Measurements from ENCODE around the gene GRIPAP1. TPM values are rescaled to one million over a fixed set of nuclear protein-coding genes. Genes with fewer than 3 reads are reported as not detected.

GRIPAP1 gene, protein sequence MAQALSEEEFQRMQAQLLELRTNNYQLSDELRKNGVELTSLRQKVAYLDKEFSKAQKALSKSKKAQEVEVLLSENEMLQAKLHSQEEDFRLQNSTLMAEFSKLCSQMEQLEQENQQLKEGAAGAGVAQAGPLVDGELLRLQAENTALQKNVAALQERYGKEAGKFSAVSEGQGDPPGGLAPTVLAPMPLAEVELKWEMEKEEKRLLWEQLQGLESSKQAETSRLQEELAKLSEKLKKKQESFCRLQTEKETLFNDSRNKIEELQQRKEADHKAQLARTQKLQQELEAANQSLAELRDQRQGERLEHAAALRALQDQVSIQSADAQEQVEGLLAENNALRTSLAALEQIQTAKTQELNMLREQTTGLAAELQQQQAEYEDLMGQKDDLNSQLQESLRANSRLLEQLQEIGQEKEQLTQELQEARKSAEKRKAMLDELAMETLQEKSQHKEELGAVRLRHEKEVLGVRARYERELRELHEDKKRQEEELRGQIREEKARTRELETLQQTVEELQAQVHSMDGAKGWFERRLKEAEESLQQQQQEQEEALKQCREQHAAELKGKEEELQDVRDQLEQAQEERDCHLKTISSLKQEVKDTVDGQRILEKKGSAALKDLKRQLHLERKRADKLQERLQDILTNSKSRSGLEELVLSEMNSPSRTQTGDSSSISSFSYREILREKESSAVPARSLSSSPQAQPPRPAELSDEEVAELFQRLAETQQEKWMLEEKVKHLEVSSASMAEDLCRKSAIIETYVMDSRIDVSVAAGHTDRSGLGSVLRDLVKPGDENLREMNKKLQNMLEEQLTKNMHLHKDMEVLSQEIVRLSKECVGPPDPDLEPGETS
- 25.8 TPM for polyA plus RNA-seq (2013, experiment 1 of 2; ENCODE audit: insufficient read length)
- 23.8 TPM for polyA plus RNA-seq (2013, experiment 2 of 2; ENCODE audit: insufficient read length)

DNA sequence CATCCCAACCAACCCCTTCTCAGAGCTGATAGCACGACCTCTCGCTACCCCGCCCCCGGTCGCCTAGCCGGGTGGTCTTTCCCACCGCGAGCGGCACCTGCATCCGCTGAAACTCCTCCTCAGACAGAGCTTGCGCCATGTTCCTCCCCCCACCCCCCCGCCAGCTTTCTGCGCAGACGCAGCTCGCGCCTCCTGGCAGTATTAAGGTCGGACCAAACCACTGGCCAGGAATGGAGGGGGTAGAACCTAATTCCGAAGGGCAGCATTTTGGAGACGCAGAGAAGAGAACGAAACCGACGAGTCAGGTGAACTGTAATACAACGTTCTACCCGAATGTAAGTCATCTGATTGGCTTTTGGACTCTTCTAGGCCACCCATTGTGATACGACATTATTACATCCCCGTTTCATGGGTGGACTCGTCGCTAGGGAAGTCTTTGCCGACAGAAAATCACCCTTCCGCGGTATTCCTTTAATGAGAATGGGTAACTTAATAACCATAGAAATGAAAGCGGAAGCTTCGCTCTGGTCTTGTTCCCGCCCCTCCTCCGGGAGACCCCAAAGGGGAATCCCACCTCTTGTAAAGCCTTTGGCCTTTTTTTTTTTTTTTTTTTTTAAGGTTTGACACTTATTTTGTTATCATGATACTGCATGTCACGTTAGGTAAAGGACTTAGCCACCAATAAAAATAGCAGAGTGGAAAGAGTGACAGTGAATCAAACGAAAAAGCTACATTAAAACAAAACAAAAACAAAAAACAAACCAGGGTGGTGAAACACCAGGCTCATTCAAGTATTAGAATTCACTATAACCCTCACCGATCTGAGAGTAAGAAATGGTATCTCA lies at the start of gene GRIPAP1:
TSS of gene GRIPAP1 (minus strand) at position 174 of the 845 bp plus-strand sequence. CDS start at position 139, 35 bp downstream.
- DNase-seq: peak; percentile 85

DNA sequence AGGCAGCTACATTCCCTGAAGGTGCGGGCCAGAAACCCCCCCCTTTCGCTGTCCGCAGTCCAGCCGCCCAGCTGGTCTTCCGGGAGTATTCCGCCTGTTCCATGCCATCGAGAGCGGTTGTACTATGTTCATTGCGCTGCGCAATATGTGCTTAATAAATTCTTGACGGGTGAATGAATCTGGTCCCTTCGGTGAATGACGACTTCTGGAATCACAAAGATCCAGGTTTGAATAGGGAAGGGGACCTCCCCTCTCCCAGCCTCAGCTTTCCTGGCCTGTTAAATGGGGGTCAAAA lies 41.9 kb upstream of the GRIPAP1 start:
- DNase-seq: no peak

DNA sequence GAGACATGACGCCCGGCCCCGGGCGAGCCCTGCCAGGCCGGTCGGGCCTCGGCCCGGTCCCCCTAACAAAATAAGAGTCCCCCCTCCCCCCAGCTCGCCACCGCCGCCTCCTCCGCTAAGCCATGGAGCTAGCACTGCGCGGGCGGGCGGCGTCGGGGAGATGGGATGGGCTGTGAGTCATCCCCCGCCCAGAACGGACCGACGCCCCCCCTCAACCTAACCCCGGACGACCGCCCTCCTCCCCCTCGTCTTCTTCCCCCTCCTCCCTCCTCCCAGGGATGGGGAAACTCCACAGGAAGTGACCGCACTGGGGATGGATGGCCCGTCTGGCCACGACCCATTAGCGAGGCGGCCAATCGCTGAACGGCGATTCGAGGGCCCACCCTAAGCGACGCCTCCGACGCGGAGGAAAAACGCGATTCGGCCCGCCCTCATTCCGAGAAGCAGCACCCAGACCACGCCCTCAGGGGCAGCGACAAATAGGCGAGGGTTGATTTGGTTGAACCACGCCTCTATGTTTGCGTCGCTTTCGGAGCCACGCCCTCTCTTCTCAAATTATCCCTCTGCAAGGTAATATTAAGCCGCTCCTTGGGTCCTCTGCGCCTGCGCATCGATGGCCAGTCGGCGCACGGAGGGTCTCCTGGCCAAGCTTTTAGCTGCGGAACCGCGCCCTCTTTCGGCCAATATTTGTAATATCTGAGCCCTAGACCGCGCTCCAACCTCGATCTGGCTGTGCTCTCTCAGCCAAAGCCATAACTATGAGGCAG lies 41.3 kb upstream of the GRIPAP1 start, which contains the start of gene TFE3:
TSS of gene TFE3 (minus strand) at position 138 of the 767 bp plus-strand sequence. CDS start at position 7, 131 bp downstream.
- peak; percentile 99 for DNase-seq

DNA sequence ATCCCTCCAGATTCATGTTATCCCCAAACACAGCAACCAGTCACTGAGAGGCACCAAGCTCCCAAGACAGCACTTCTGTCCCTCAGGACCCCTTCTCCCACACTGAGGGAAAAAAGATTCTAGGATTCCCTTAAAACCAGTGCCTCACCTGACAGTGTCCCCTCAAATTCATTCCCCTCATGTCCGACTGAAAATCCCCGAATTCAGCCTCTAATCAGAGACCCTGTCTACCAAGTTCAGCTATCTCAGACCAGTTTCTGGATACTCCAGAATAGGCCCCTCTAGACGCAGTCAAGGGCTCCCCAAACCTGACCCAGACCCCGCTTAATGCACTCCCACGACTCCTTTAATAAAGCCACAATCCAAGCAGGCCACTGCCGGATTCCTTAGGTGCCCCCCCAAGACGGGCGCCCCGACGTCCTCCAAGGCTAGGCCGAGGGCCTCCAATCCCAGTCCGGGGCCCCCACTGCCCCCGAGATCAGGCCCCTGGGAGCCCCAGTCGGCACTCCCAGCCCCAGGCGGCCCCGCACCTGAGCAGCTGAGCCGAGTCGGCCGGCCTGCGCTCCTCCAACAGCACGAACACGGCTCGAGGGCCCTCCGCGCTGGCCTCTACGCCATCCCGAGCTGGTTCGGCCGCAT lies 40.6 kb upstream of the GRIPAP1 start:
- DNase-seq: no peak

- DNase-seq: peak; percentile 83
Observed at GRCh38 chrX:49041744-49042580, 39.9 kb upstream of the GRIPAP1 start.

DNA sequence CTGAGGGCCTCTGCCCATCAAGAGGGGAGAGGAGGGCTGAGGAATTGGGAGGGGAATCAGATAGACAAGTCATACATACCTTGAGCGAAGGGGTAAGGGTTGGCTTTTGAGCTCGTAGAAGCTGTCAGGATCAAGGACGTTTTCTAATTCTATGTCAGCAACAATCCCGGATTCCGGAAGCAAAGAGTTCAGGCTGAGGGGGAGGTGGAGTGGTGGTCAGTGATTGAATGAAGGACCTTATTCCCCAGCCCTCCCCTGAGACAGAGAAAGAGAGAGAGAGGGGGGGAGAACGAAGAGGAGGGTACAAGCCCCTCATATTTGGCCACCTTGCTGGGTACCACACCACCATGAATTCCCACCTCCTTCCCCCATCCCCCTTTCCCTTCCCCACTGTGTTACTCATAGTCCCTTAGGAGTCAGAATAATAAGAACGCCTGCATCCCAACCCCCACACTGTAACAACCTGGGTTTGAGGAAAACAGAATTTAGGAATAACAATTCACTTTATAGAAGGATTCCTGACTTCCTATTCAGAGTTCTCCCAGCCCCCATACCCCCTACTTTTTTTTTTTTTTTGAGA lies 38.4 kb upstream of the GRIPAP1 start:
- peak; percentile 44 for DNase-seq

- peak; percentile 97 for DNase-seq
Observed at GRCh38 chrX:49039598-49040375, 37.7 kb upstream of the GRIPAP1 start.

DNA sequence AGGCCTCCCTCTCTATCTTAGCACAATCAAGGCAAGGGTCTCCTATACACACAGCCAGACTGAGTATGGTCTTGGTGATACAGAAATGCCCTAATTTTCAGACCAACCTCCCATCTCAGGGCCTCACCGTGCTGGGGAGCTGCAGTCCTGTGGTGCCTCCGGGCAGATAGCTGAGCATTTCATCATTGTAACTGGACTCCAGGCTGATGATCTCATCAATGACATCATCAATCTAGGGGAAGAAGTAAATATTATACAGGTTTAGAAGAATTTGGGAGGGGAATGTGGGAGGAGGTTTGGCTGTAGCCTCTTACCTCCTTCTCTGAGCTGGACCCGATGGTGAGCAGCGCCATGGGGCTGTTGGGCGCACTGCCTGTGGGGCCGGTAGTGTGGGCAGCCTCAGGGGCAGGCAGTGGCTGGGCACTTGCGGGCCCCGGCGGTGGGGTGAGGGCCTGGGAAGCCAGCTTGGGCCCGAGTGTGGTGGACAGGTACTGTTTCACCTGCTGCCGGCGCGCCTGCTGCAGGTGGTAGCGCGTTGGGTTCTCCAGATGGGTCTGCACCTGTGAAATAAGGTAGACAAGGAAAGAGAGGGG lies 35.9 kb upstream of the GRIPAP1 start:
- DNase-seq: peak; percentile 36

- no peak for DNase-seq
Observed at GRCh38 chrX:49030283-49030682, 28.2 kb upstream of the GRIPAP1 start.

DNA sequence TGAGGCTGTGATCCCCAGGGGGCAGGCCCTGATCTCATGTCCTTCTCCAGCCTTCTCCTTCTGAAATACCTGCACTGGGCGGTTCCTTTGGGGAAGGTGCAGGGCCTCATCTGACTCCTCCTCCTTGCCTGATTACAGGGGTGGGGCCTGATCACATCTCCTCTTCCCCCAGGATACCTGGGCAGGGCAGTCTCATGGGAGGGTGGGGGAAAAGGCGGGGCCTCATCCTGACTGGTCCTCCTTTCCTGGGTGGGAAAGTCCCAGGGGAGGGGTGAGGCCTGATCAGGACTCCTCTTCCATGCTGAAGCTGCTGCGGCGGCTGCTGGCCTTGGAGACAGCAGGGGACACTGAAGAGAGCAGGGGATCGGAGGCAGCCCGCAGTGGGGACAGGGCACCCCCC lies 27.8 kb upstream of the GRIPAP1 start:
- DNase-seq: no peak

DNA sequence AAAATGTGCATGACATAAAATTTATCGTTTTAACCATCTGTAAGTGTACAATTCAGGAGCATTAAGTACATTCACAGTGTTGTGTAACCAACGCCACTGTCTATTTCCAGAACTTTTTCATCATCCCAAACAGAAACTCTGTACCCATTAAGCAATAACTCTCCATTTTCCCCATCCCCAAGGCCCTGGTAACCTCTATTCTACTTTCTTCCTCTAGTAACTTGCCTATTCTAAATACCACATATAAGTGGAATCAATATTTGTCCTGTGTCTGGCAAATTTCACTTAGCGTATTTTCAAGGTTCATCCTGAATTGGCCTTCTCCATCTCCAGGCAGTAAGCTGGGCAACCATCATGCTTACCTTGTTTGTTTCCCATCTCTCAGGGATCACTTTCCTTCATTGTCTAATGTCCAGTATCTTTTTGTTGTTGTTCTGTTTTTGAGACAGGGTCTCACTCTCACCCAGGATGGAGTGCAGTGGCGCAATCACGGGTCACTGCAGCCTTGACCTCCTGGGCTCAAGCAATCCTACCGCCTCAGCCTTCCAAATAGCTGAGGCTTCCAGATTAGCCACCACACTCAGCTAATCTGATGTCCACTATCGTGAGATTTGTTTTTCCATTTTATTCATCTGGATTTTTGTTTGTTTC lies 17.7 kb upstream of the GRIPAP1 start:
- DNase-seq: no peak

DNA sequence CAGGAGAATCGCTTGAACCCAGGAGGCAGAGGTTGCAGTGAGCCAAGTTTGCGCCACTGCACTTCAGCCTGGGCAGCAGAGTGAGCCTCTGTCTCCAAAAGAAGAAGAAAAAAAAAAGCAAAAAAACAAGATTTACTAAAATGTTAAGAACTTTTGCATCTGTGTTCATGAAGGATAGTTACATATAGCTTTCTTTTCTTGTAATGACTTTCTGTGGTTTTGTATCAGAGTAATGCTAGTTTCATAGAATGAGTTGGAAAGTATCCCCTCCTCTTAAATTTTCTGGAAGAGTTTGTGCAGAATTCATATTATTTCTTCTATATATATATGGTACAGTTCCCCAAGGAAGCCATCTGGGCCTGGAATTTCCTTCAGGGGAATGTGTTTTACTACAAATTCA lies 17.0 kb upstream of the GRIPAP1 start:
- DNase-seq: no peak

DNA sequence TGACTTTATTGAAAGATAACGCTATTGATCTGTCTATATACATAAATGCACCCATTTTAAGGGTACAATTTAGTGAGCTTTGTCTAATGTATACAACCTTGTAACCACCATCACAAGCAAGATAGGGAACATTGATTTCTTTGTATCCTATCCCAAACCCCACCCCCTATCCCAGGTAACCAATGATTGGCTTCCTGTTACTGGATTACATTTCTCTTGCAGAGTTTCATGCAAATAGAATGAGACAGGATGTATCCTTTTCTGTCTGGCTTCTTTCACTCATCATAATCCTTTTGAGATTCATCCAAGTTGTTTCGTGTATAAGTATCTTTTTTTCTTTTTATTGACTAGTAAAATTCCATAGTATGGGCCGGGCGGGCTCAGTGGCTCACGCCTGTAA lies 1.6 kb upstream of the GRIPAP1 start:
- no peak for DNase-seq

DNA sequence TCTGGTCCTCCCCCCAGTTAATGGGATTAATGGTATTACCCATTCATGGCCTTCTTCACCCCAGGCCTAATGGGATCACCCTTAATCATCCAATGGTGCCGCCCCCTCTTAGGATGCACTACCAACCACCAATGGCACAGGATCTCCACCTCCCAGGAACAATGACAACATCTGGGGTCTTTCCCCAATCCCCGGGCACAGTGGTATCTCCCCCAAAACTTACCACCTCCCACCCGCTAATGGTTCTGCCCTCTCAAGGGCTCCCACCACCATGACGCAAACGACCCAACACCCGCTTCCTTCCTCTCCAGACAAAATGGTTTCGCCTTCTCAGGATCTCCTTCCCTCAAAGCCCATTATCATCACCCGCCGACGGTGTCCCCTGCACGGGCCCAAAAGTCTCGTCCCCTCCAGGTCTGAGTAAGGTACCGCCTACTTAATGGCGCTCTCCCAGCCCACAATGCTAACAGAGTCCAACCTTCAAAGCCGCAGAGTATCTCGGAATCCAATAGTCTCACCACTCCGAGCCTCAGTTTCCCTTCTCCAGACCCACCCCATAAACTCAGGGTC lies 458 bp downstream of the GRIPAP1 start:
- DNase-seq: peak; percentile 39

DNA sequence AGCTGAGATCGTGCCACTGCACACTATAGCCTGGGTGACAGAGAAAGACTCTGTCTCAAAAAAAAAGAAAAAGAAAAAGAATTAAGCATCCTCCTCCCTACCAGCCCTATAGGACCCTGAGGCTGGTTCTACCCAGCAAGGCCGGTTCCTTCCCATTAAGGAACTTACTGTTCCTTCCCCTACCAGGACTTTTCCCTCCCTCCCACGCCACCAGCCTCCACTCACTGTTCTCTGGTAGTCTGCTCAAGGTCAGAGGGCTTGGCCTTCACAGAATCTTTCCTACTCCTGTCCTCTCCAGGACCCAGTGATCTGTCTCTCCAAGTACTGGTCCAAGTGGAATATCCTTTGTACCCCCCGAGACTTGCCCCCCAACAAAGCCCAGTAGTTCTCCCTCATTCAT lies 1.4 kb downstream of the GRIPAP1 start:
- DNase-seq: no peak

GRCh38 chrX:48999030-48999429 lies 3.0 kb downstream of the GRIPAP1 start:
- no peak for DNase-seq

GRCh38 chrX:48998391-48998790 lies 3.7 kb downstream of the GRIPAP1 start:
- no peak for DNase-seq

DNA sequence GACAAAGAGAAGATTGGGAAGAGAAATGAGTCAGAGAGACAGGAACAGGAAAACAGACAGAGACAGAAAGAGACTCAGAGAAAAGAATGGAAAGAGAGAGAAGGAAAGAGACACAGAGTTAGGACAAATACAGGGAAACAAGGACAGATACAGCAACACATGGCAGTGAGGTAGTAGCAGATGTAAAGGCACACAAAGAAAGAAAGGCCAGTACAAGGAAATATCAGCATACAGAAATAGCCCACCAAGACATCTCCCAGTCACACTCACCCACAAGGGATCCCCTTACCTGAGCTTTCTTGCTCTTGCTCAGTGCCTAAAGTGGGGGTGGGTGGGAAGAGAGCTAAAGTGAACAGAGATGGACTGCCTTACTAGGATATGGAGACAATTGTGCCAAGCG lies 4.2 kb downstream of the GRIPAP1 start:
- DNase-seq: no peak
